ENCODE measurements around the gene CARS2.

GRCh38 chr13:110627351-110627750 lies 78.6 kb downstream of the CARS2 start:
- no peak for TF ChIP-seq EZH2 (IDR thresholded peaks at IDR 0.05; ENCODE audit: insufficient read depth, poor library complexity, severe bottlenecking)
- TF ChIP-seq EZH2phosphoT487 (IDR thresholded peaks at IDR 0.05; ENCODE audit: insufficient read depth, low read depth): no peak
